Measurements from ENCODE around the gene GAA.

DNA sequence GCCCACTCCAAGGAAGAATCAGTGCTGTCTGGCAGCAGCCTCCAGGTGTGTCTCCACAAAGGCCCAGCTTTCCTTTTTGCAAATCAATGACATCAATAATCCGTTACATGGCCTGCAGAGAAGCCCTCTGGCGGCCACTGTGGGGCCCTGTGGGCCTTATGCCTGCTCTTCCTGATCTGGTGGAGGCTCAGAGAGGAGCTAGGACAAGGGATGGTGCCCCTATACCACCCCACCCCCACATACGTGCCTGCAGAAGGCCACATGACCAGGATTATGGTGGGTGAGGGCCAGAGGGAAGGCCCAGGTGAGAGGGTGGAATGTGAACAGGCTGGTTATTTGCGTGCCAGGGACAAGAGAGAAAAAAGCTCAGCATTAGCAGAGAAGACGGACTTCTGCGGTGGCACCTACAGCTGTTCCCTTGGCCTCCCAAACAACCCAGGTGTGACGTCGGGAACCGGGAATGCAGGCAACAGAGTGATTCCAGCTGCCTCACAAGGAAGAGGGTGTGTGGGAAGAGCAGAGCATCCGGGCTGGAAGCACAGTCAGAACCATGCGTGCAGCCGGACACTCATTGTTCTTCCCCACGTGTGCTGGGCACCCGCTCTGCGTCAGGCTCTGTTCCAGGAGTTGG, 23.1 kb downstream of the GAA start:
- TF ChIP-seq, protein P1, sequence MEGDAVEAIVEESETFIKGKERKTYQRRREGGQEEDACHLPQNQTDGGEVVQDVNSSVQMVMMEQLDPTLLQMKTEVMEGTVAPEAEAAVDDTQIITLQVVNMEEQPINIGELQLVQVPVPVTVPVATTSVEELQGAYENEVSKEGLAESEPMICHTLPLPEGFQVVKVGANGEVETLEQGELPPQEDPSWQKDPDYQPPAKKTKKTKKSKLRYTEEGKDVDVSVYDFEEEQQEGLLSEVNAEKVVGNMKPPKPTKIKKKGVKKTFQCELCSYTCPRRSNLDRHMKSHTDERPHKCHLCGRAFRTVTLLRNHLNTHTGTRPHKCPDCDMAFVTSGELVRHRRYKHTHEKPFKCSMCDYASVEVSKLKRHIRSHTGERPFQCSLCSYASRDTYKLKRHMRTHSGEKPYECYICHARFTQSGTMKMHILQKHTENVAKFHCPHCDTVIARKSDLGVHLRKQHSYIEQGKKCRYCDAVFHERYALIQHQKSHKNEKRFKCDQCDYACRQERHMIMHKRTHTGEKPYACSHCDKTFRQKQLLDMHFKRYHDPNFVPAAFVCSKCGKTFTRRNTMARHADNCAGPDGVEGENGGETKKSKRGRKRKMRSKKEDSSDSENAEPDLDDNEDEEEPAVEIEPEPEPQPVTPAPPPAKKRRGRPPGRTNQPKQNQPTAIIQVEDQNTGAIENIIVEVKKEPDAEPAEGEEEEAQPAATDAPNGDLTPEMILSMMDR (IDR thresholded peaks at IDR 0.05) = peak in 1 of 3 donors; percentile 22
- no peak for TF ChIP-seq POLR2A (IDR thresholded peaks at IDR 0.05)
- peak; percentile 21 to 75 (median 71) for TF ChIP-seq POLR2AphosphoS5 (IDR thresholded peaks at IDR 0.05)

Data from breast epithelium (tissue), 3 donors.